AG10803 (cell line): ENCODE data around the gene RHBDL2.
A peak's percentile ranks its signal among the peaks of the same experiment; 100 is the strongest.

Experiments used
- DNase-seq: peaks from one replicate; pipeline ENCODE4 v3.0.0; 2010; ENCODE audit warnings: low read depth
- H3K4me3 ChIP-seq: 2 replicates; pipeline ENCODE4 v1.5.1; 2011; ENCODE audit warnings: mild to moderate bottlenecking, low read length, control low read depth
- TF ChIP-seq, protein P1 (sequence below): conservative IDR thresholded peaks from 2 replicates; pipeline ENCODE4 v1.5.1; 2011; ENCODE audit warnings: mild to moderate bottlenecking, low read length, control low read depth, inconsistent platforms

Gene RHBDL2

DNA sequence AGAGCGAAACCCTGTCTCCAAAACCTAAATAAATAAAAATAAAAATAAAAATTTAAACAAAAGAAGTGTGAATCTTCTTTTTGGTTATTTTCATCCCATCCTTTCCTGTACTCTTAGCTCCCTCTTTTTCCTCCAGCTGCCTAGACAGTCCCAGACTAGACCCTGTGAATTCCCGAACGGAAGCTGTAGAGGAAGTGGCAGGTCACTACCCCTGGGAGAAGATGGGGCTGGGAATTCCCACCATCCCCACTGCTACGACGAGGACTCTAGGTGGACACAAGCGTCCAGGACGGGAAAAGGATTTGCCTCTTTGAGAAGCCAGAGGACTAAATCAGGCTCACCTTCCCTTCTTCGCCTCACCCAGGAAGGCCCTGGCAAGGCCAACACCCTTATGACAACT is 12.6 kb downstream of the RHBDL2 start:
- no peak for DNase-seq
- TF ChIP-seq, protein P1, sequence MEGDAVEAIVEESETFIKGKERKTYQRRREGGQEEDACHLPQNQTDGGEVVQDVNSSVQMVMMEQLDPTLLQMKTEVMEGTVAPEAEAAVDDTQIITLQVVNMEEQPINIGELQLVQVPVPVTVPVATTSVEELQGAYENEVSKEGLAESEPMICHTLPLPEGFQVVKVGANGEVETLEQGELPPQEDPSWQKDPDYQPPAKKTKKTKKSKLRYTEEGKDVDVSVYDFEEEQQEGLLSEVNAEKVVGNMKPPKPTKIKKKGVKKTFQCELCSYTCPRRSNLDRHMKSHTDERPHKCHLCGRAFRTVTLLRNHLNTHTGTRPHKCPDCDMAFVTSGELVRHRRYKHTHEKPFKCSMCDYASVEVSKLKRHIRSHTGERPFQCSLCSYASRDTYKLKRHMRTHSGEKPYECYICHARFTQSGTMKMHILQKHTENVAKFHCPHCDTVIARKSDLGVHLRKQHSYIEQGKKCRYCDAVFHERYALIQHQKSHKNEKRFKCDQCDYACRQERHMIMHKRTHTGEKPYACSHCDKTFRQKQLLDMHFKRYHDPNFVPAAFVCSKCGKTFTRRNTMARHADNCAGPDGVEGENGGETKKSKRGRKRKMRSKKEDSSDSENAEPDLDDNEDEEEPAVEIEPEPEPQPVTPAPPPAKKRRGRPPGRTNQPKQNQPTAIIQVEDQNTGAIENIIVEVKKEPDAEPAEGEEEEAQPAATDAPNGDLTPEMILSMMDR, result no peak

DNA sequence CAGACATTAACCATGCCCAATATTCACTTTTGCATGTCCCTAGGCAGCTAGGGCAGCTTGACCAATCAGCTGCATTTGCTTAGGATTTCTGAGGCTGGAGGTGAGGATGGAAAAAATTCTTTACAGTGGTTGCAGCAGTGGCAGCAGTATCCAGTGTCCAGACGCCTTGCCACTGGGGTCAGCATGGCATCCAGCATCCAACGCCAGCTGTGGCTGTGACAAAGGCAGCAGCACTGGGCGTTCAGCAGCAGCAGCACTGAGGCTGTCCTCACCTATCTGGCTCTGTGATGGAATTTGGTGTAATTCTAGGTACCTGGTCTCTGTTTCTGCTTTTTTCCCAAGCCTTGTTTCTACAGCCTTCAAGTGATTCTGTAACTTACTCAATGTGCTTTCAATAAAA is 15.5 kb downstream of the RHBDL2 start:
- DNase-seq, result no peak
- TF ChIP-seq, protein P1, result no peak
- H3K4me3 ChIP-seq, result no peak overlapping the region

More for the DNA sequence above, 12.6 kb downstream of the RHBDL2 start:
- H3K4me3 ChIP-seq, result no peak overlapping the region

DNA sequence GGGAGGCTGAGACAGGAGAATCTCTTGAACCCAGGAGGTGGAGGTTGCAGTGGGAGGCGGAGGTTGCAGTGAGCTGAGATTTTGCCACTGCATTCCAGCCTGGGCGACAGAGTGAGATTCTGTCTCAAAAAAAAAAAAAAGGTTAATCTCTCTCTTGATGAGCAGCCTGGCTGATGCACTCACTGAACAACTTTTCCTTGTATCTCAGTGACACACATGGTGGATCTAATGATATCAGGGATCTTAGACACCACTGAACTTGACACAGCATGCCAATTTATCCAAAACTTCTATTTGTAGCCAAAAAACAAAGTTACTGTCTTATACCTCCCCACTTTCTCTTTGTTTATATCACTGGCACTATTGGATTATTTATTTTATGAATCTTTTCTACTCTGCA is 16.2 kb downstream of the RHBDL2 start:
- DNase-seq, result no peak
- TF ChIP-seq, protein P1, result no peak
- no peak overlapping the region for H3K4me3 ChIP-seq

DNA sequence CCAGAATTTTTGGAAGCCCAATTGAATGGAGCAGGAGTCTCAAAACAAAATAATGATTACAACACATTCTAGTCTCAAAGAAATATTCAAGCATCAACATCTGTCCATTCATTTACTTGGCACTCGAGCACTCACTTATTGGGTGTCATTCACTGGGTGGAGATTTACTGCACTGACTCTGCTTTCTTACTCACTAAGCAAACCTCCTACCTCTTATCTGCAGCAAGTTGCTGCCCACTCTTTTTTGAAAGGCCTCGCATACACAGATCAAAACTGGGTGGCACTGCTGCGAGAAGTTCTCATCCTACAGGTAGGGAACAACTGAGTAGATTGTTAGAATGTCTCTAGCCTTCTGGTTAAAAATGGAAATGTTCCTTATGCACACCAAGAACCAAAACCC is 18.0 kb downstream of the RHBDL2 start:
- TF ChIP-seq, protein P1, result no peak
- DNase-seq, result no peak
- no peak overlapping the region for H3K4me3 ChIP-seq

DNA sequence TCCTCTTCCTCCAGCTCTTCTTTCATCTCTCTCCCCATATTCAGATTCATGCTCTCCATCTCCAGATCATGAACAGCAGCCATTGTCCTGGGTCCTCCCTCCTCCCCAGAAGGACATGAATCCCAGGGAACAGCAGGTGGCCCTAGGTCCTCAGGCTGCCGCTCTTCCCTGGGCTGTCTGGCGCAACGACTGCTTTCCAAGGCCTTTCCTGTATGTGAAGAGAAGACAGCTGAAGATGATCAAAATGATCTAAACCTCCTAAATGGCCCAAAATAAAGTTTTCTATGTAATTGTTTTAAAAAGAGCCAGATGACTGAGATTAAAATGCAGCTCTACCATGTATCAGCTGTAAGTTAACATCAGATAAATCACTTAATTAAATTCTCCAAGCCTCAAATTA is 22.5 kb downstream of the RHBDL2 start:
- peak; percentile 21 for DNase-seq
- TF ChIP-seq, protein P1, result no peak
- H3K4me3 ChIP-seq, result no peak overlapping the region

DNA sequence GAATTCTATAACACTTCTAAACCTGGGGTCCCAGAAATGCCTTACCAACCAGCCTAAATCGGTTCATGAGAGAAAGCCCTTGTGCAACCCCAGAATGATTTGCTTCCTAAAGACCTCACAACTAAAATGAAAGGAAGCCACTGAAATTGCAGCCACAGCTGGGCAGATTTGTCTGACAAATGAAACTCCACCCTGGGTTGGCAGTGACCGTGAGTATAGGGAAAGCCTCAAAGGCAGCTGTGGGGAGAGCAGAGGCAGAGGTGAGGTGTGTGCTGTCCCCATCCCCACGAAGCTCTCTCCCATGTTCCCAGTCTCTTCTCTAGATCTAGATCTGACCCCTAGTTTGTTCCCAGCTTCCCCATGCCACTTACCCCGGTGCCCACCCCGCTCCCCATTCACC is 23.1 kb downstream of the RHBDL2 start:
- TF ChIP-seq, protein P1, result no peak
- DNase-seq, result peak; percentile 16
- no peak overlapping the region for H3K4me3 ChIP-seq

DNA sequence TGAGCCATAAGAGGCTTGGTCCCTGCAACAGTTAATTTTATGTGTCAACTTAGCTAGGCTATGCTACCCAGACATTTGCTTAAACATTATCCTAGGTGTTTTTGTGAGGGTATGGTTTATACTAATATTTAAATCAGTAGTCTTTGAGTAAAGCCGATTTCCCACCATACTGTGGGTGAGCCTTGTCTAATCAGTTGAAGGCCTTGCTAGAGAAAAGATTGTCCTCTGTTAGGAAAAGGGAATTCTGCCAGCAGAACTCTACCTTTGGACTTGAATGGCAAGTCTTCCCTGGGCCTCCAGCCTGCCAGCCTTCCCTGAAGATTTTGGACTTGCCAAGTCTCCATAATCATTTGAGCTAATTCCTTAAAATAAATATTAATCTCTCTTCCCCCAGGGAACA is 23.9 kb downstream of the RHBDL2 start:
- TF ChIP-seq, protein P1, result no peak
- no peak overlapping the region for H3K4me3 ChIP-seq
- DNase-seq, result no peak
